Bone marrow (tissue), 2 donors: ENCODE results near the gene DAZAP1.
"Not testable (repeated sequence)": the region's sequence is repeated elsewhere in the genome, so short reads cannot be mapped to it uniquely, and the experiment has no call there.

Experiments
- DNase-seq, 2 donors: peaks; one replicate each; lab custom pipeline; 2025; lab: John Stamatoyannopoulos, UW

The DAZAP1 gene

GRCh38 chr19:1410789-1411188, 3.4 kb downstream of the DAZAP1 start:
- no peak for DNase-seq

DNA sequence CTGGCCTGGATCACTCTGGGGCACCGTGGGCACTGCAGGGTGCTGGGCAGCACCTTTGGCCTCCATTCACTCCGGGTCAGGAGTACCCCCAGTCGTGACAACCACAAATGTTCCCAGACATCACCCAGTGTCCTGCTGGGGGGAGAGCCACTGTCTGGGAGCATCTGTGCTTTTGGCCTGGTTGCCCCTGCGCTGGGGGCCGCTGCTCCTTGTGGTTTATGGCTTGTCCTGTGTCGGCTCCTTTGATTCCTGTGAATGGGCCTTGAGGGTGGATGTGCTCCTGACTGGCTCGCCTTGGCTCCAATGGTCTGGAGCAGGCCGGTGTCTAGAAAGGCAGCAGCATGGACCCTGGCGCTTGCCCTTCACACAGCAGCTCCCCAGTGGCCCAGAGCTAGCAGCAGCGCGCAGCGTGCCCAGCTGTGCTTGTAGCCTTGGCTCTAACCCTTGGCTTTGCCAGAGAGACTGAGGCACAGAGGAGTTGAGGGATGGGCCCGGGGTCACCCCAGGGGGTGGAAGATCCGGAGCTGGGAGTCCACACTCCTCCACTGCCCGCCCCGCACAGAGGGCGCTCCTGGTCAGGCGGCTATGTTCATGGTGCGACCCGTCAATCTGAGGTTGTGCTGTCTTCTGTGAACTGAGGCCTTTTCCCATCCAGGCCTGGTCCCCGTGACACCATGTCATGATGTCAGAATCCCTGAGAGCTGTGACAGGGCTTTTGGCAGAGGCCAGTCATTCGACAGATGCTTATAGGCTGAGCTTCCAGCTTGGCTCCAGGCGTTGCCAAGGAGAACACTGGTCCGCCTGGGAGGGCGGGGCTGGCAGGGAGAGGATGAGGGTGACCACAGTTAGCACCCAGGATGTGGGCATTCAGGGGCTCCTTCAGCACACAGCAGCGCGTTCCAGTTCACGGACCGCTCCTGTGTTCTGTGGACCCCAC, 4.1 kb downstream of the DAZAP1 start:
- DNase-seq: no peak

DNA sequence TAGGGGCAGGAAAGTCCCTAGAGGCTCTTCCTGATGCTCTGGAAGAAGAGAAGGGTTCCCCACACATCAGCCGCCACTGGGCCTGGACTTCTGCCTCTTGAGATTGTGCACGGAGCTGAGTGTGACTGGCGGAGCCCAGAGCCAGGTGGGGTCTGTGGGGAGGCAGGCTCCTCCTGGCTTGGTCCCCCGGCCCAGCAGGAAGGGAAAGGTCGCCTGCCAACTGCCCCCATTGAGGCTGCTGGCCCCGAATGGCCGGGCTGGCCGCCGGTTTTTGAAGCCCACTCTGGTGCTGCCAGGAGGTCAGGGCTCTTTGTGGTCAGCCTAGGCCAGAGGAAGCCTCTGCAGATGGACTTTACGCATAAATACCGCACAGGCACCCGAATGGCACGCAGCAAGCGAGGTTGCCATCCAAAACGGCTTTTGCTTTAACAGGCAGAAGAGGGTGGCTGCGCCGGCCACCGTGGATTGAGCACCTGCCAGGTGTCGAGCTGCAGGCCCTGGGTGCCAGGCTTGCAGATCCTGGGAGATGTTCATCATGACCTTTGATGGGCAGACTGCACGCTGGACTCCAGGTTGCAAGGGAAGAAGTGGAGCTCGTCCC, 5.0 kb downstream of the DAZAP1 start:
- DNase-seq: no peak

- no peak for DNase-seq
These were observed 5.8 kb downstream of the DAZAP1 start for GRCh38 chr19:1412995-1413800.

GRCh38 chr19:1416014-1416841, 8.8 kb downstream of the DAZAP1 start:
- DNase-seq: no peak

DNA sequence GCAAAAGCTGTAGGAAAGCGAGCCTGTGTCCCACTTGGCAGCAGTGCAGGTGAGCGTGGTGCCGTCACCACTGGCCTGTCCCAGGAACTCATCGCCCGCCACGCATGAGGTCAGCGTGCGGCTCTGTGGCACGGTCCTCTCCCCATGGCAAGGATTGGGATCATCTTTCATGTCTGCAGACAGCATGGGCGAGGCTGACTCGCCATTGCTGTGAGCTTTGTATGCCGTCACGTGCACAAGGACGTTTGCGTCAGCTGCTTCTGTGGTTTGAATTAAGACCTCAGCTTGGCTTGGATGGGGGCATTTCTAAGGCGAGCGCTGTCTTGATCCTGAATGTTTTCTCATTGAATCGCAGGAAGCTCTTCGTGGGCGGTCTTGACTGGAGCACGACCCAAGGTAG, 9.8 kb downstream of the DAZAP1 start:
- DNase-seq: no peak

DNA sequence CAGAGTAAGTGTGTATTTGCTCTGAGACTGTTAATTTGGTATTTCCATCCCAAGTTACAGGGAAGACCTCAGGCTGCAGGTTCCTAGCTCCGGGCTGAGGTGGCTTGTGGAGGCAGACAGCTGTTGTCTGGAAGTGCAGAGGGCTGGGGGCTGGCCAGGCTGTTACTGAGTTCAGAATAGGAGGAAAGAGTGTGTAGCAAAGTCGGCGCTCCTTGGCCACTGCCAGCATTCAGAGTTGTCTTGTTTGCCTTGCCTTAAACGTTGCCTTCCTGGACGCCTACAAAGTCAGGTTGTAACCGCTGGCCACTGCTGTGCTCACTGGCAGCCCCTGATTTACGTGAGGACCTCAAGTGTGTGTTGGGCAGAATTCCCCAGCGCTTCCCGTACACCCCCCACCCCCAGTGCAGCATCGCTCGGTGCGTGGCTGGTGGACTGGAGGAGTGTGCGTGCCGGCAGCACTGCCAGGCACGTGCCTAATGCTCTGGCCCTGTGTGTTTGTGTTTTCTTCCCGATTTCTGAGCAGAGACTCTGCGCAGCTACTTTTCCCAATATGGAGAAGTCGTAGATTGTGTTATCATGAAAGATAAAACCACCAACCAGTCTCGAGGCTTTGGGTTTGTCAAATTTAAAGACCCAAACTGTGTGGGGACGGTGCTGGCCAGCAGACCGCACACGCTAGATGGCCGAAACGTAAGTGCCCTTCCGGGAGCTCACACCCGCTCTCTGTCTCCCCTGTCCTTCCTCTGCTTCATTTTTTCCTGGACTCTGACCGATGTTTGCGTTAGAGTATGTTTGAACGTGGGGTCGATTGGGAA, 10.5 kb downstream of the DAZAP1 start:
- no peak for DNase-seq

- no peak for DNase-seq
These were observed 11.1 kb downstream of the DAZAP1 start for GRCh38 chr19:1418496-1418775.

GRCh38 chr19:1418951-1419738, 11.8 kb downstream of the DAZAP1 start:
- no peak for DNase-seq

- DNase-seq: not testable (repeated sequence)
These were observed 12.7 kb downstream of the DAZAP1 start for GRCh38 chr19:1420085-1420484.

- no peak for DNase-seq
These were observed 13.2 kb downstream of the DAZAP1 start for GRCh38 chr19:1420590-1420989.

GRCh38 chr19:1421218-1421957, 14.0 kb downstream of the DAZAP1 start:
- DNase-seq: no peak

DNA sequence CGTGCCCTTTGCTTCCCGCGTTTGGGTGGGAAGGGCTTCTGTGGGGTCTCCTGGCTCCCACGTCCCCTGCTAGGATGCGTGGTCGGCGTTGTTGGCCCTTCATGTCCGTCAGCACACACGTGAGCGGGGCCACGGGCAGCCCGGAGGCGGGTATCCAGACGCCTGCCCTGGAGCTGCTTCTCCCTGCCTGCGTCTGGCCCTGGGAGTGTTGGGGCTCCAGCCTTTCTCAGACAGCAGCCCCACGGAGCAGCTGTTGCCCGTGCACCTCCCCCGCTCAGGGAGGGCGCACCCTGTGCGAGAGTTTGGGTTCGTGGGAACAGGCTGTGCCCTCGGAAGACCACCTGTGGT, 14.5 kb downstream of the DAZAP1 start:
- DNase-seq: no peak

GRCh38 chr19:1422360-1422759, 15.0 kb downstream of the DAZAP1 start:
- DNase-seq: no peak

GRCh38 chr19:1422943-1423342, 15.6 kb downstream of the DAZAP1 start:
- no peak for DNase-seq

DNA sequence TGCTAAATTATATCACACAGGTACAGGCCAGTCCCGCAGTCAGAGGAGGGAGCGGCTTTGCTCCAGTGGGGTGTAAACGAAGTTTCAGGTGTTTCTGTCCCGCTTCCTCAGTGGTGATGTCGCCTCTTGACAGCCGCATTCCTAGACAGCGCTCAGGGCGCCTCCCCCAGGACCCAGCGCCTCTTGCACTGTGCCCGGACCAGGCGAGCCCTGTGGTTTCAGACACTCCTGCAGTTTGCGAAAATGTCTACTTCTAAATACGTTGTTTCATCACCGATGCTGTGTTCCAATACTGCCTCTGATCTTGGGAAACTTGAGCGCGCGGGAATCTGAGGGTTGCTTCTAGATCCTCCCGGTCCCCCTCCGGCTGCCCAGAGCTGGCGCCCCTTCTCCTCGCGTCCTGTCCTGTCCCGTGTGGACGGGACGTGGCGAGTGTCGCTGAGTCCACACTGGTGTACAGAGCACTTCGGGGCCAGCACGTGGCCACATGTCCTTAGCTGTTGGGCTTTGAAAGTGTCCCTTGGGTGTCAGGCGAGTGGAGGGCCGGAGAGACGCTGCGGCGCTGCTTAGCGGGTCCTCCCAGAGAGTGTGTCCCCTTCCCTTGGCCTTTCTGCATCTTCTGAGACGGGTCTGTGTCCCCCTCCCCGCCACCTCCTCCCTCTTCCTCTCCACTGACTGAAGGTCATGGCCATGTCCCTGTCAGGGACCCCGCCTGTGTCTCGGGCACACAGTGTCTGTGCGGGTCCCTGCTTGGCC, 16.2 kb downstream of the DAZAP1 start:
- DNase-seq: no peak

GRCh38 chr19:1424192-1424955, 17.0 kb downstream of the DAZAP1 start:
- no peak for DNase-seq
